HG03039 (cell line): Measurements from ENCODE around the gene ZNF664.
"Not testable (repeated sequence)": the region's sequence is repeated elsewhere in the genome, so short reads cannot be mapped to it uniquely, and the experiment has no call there.

Experiments
- ATAC-seq: cut with Tn5 transposase; IDR thresholded peaks from one replicate; pipeline ENCODE4 v1.9.1; 2021; ENCODE audit warnings: mild to moderate bottlenecking, moderate library complexity; ENCODE audit not compliant: unreplicated experiment

The ZNF664 gene

DNA sequence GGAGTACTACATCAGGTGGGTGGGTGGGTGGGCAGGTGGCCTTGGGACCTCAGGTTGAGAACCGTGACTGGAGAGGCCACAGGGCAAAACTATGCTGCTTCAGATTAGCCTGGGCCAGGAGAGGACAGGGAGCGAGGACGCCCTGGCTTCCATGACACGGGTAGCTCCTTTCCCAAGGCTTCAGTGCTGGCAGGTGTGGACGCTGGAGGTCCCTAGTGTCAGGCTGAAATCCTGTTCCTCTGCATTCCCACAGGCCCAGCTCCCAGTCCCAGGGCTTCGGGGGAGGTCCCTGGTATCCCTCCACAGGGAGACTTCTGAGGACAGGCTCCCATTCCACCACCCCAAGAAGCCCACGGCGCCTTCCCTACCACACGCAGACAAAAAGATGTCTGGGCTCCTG is 32.0 kb upstream of the ZNF664 start:
- no peak for ATAC-seq

DNA sequence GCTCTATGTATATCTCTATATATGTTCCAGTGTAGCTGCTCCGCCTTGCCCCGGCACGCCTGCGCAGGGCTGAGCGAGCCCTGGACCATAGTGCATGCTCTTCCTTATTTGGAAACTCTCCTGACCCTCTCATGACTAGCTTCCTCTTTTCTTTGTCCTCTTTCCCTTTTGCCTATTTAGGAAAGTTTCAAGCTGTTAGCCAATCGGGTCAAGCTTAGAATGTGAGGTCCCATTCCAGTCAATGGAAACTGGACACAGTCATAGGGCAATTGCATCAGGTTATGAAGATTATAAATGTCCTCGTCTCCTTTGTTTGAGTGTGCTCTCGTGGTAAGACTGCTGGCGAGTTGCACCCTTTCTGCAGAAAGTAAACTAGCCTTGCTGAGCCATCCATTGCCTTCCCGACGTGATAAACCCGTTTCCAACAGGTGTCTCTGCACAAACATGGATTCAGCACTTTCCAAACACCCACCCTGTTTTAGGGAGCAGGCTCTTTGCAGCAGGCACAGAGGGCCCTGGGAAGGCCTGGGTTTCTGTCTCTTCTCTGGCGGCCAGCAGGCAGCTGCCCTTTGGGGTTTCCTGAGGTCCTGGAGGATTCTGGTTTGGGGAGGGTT is 31.3 kb upstream of the ZNF664 start:
- ATAC-seq, result no peak

DNA sequence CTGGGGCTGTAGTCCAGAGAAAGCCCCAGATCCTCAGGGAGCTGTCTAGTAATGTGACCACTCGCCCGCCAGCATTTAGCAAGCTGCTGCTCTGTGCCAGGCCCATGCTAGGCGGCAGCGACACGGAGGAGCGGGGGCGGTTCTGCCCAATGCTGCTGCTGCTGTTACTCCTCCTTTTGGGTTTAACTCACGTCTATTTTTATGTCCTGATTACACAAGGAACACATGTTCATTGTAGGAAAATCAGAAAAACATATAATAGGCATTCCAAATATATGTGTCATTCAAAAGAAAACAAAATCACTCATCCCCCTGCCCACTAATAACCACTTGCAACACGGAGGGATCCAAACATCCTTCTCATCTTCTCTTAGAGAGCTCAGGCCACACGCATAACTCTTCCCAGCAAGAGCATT is 30.8 kb upstream of the ZNF664 start:
- ATAC-seq, result no peak

DNA sequence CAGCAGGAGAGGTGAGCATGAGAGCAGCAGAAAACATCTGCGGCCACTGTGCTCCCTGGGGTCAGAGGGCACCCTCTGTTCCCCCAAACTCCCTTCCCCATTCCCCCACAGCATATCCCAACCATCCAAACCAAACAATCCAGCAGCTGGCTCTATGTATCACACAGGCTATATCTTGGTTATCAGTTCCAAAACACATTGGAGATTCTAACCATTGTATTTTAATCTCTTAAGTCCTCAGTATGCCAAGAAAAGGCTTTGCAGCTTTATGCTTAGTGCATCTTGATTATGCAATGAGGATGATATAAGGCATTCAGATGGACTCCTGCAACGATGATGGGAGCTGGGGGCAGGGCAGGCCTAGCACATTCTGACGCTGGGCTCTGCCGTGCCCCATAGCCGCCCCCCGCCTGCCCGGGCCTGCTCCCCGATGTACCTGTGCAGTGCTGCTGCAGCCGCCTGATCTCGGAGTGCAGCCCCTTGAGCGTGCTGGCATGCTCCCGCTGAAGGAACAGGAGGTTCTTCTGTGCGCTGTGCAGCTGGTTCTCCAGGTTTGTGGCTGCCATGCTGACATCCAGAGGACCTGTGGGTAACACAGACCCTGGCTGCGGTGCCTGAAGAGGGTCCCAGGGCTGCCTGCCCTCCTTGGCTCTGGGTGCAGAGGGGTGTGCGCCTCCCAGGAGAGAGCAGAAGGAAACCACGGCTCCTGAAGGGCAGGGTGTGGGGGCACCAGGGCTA is 29.9 kb upstream of the ZNF664 start:
- no peak for ATAC-seq

DNA sequence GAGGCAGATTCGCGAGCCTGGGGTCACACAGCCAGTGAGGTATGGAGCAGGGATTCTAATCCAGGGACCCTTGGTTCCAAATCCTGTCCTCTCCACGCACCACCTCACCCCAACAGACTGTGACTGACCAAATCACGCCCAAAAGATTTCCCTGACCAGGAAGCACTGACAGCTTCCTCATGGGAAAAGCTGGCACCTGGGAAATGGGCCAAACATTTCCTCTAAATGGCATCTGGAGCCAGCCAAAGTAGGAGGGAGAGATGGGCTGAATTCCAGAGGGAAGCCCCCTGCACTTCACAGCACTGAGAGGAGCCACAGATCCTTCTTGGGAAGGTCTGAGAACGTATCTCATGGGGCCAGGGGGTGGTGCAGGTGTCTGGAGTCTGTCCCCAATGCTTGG is 29.2 kb upstream of the ZNF664 start:
- no peak for ATAC-seq

DNA sequence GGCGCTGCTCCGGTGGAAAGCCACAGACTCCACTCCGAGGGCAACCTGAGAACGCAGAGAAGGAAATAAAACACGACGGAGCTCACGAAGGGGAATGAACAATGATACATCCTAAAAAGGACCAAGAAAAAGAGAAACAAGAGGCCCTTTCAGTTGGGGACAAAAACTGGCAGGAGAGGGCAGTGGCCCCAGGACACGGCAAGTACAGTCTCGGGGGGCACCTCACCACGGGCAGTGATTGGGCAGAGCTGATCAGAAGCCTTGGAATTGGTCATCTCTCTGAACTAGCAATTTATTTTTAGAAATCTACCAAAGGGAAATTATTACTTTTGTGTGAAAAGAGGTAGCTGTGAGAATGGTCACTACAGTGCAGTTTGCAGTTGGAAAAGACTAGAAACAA is 28.3 kb upstream of the ZNF664 start:
- no peak for ATAC-seq

DNA sequence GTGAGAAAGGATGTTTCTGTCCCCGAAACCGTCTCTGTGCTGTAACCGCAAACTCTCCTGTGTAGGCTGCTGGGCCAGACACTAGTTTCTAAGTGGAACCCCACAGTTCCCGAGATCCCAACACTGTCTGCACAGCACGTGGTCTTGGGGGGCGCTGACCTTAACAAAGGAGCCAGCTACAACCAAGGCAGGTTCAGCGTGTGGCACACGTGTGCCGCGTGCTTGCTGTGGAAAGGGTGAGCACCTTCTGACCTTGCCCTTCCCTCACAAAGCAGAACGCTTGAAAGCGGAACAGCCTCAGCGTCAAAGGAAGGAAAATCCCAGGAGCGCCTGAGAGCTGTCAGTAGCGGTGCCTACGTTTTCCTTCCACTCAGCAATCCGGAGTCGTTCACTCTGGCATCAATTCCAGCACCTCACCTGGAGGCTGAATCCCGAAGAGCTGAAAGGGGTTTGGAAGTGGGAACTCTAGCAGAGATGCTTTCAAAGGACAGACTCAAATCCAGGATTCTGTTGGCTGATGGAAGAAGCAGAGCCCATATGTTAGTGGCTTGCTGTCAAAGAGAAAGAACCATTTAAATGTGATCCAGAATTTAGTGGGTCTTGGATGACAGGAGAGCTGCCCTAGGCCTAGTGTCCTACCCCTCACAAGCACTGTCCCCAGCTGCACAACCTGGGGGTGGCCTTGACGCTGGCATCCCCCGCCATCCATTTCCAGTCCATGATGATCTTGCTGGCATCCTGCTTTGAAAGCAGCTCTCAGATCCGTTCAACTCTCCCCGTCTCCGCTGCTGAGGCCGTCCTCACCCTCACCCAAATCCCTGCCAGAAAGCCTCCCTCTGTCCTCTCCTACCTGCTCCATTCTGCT is 27.5 kb upstream of the ZNF664 start:
- no peak for ATAC-seq

DNA sequence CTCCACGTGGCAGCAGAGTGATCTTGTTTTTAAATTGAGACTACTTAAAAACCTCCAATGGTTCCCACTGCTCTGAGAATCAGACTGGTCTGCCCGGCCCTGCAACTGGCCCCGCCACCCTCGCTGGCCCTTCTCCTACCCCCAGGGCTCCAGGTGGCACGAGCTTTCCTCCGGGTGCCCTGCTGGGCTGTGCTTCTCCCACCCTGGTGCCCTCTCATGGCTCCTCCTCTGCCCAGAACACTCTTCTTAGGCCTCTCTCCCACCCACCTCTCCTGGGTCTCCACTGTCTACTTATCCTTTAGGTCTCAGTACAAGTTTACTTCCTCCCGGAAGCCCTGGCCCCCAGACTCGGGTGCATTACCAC is 26.9 kb upstream of the ZNF664 start:
- ATAC-seq, result no peak

DNA sequence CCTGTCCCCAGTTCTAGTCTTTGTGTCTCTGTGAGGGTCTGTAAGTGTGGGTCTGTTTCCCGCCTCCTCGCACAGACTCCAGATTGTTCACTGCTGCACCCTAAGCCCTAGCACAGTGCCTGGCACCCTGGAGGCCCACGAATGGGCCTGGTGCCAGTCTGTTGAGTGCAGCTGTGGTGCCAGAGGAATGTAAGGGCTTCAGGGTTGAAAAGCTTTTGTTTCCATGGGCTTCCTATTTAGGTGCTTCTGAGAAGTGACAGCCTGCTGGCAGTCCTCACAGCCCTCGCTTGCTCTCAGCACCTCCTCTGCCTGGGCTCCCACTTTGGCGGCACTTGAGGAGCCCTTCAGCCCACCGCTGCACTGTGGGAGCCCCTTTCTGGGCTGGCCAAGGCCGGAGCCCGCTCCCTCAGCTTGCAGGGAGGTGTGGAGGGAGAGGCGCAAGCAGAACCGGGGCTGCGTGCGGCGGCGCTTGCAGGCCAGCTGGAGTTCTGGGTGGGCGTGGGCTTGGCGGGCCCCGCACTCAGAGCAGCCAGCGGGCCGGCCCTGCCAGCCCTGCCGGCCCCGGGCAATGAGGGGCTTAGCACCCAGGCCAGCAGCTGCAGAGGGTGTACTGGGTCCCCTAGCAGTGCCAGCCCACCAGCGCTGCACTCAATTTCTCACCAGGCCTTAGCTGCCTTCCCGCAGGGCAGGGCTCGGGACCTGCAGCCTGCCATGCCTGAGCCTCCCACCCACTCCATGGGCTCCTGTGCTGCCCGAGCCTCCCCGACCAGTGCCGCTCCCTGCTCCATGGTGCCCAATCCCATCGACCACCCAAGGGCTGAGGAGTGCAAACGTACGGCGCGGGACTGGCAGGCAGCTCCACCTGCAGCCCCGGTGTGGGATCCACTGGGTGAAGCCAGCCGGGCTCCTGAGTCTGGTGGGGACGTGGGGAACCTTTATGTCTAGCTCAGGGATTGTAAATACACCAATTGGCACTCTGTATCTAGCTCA is 26.2 kb upstream of the ZNF664 start:
- ATAC-seq, result not testable (repeated sequence)

DNA sequence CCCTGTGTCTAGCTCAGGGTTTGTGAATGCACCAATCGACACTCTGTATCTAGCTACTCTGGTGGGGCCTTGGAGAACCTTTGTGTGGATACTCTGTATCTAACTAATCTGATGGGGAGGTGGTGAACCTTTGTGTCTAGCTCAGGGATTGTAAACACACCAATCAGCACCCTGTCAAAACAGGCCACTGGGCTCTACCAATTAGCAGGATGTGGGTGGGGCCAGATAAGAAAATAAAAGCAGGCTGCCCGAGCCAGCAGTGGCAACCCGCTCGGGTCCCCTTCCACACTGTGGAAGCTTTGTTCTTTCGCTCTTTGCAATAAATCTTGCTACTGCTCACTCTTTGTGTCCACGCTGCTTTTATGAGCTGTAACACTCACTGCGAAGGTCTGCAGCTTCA is 25.5 kb upstream of the ZNF664 start:
- ATAC-seq, result not testable (repeated sequence)

DNA sequence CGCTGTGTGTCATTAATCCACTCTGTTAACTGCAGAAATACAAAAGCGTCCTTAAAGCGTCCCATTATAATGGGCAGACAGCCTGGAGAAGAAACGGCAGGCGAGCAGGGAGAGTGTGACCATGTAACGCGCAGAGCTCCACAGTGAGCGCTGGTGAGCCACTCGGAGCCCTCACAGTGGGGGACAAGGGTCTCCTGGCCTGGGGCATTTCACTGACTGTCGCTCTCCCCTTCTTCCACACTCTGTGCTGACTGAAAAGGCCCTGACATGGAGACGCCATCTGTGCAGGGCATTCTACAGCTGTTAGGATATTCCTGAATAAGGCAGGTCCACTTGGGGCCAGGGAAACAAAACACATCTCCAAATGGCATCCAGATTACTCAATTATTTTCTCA is 24.6 kb upstream of the ZNF664 start:
- ATAC-seq, result no peak

DNA sequence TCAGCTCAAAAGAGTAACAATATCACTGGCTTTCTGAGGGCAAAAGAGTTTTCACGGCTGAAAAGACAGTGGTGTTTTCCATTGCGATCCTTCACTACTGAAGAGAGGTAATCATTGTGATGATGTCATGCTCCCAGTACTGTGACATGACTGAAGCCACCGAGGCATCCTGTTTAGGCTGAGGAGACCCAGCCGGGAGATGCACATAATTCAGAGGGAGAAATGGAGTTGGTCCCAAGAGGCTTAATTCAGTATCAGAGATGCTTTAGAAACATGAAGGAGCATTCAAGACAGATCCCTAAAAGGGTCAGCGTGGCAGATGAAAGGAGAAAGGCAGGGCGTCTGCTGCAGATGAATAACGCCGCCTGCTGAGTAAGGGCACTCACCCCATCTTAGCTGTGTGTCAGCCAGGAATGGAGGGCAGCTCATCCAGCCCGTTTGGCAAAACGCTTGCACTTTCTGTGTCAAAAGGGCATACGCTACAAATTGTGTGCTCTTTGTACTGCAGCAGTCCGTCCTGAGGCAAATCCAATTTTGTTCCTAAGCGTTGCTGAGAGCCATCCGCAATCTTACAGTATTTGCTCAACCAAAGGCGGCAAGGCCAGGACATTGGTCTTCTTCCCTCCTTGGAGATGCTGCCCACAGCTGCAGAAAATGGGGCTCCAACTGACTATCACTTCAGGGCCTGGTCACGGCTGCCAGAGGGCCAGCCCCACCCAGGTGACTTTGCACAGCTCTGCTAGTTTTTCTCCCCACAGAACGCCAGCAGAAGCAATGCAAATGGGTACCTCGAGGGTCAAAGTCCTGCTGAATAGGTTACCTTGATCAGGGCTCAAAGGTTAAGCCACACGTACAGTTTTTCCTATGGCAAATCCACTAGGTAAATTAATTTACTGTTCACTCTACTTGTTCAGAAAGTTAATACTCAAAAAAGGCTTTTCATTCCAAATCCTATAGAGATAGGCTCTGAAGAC is 23.9 kb upstream of the ZNF664 start:
- ATAC-seq, result no peak

DNA sequence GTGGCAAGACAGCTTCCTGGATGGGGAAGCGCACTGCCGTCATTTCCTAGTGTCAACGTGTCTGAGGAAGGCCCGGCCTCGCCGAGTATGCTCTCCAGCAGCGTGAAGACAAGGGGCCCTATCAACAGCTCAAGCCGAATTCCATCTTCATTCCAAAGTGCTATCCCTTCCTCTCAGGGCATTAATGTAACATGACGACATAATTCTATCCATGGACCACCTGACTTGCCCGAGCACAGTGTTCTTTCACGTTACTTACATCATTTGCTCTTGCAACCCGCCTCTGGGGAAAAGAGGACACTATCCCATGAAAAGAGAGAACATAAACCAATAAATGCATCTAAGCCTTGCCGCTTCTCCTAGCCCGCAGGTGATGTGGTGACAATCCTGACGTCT is 23.2 kb upstream of the ZNF664 start:
- ATAC-seq, result no peak

DNA sequence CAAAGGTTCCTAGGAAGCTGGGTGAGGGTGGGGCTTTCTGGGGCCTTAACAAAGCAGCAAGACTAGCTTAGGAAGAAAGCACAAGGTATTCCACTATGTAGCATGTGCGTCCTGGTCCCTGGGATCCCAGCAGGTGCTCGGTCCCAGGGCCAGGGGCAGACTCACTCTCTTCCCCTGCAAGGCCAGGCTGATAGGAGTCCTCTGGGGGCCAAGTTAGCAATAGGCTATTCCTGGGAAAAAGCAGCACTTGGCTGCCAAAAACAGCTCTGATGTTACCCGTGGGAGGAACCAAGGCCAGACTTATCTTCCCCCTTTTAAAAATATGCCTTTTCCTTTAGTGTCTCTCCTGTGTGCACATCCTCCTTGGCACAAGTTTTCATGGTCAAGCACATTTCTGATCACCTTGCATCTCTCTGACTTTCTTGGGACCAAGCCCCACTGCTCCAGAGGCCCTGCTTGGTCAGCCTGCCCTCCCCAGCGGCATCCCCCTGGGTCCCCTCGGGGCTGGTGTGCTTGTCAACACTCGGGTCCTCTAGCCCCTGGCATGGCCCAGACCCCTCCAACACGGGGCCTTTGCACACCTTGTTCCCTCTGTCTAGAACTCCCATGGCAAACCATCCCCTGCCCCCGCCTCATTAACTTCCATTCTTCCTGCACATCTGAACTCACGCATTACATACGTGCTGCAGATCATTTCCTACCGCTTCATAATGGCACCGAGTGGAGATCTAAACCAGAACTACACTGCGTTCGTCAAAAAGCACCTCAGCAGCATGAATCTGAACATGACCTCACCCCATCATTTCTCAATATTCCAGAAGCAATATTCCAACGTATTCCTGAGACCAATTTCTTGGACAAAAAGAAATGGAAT is 22.3 kb upstream of the ZNF664 start:
- no peak for ATAC-seq

DNA sequence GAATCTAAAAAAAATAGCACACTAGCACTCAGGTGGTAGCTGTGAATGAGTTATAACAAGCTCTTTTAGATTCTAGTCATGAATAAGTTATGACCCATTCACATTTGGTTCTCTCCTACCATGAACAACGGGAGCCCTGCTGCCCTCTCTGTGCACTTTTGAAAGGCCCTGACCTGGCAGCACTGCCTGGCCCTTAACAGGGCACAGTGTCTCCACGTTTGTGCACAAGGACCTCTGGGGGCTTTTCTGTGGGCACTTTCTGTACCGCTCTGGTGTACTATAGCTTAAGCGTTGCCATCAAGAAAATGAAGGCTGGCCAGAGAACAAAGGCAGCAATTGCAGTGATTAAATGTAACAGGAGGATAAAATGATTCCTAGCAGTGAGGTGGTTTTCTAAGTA is 21.5 kb upstream of the ZNF664 start:
- no peak for ATAC-seq

DNA sequence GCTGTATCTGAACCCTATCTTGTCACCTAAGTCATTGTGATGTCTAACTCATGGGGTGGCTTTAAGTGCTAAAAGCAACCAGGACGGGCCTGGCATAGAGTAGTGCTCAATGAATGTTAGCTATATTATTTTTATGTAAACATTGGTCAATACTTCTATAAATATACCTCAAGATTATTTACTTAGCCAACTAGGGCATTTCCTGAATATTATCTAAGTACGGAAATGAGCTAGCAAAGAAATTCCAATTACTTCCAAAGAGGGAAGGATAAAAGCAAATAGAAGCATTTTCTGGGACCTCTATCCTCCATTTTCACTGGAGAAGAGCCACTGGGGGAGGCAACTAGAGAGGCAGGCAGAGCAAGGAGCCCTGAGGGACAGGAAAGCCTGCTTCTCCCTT is 21.0 kb upstream of the ZNF664 start:
- no peak for ATAC-seq

DNA sequence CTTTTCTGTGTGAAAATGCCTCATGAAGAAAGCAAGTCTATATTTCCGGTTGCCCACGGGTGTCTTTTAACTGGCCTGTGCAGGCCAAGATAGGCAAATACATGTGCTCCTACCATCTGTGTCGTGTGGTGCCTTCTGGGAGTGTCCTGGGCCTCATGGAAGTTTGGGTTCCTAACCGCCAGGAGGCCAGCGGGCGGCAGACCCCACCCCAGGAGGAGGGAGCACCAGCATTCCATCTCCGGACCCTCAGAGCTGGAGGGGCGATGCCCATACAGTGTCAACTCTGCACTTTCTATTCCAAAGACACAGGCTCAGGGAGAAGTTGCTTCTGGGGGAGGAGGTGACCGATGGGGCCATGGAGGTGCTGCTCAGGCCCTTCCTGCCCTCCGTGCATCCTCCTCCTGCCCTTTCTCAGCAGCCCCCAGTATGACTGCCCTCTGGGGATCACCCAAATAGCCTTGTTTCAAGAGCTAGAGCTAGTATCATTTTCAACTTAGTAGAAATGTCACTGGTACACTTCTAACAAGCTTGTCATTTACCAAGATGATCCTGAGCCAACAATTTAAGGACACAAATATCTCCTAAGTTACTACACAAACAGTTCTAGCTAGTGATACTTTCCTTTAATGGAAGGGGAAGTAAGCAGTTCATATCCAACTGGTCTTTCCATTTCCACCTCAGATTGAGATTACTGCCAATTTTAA is 18.2 kb upstream of the ZNF664 start:
- no peak for ATAC-seq

DNA sequence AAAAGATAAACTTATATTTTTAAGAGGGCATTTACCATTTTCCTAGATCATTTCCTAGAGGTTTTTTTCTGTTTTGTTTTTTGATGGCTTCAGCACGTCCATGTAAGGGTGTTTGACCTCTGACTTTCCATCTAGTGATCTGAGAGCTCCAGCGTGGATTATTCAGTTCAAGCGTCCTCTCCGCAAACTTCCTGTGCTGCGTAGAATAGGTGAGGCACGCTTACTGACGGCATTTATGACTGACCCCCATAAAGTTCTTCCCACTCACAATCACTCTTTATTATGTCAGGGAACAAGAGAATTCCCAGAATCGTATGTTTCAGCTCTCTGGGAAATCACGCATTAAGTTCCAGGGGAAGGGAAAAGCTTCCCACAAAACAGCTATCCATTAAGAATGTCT is 16.8 kb upstream of the ZNF664 start:
- no peak for ATAC-seq
